Activated T-cell treated with anti-CD3 and anti-CD28 coated beads, Interleukin-2, amount 50 U/mL, for 48 hours (primary cell): ENCODE measurements around the gene ZNF524.

ENCODE experiments used
- DNase-seq, 2 experiments: peaks; one replicate each; pipeline ENCODE4 v3.0.0-alpha.2; 2020

The ZNF524 gene

DNA sequence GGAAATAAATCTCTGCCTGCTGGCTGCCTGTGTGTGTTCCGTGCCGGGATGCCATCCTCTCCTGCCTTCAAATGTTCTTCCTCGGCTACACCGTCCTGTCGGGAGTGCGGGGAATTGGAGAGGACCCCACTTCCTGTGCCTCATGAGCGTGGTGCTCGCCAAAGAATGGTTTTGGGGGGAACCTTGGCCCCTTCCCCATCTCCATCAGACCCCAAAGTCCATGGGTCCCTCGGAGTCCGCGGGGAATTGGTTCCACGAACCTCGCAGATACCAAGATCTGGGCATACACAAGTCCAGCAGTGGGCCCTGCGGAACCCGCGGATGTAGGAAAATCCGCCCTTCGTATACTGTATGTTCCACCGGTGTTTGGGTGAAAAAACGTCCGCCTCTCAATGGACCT, 3.0 kb downstream of the ZNF524 start:
- no peak for DNase-seq

DNA sequence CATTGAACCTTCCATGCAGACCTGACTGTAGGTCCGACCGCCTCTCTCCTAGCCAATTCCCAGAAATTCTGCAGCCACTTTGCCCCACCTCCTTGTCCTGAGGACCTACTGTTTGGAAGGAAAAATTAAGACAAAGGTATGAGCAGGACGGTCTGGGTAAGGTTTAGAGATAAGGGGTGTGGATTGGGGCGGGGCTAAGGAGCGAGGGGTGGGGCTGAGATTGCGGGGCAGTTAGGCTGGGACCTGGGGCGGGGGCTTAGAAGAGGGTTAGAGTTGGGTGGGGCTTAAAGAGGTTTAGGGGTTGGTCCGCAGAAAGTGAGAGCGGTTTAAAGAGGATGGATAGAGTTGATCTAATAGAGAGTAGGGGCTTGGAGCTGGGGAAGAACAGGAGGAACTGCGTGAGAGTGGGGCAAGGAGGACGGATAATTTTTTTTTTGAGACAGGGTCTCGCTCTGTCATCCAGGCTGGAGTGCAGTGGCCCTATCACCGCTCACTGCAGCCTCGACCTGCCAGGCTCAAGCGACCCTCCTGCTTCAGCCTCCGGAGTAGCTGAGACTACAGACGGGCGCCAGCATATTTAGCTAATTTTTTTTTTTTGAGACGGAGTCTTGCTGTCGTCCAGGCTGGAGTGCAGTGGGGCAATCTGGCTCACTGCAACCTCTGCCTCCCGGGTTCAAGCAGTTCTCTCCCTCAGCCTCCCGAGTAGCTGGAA, 3.6 kb downstream of the ZNF524 start:
- DNase-seq = no peak

DNA sequence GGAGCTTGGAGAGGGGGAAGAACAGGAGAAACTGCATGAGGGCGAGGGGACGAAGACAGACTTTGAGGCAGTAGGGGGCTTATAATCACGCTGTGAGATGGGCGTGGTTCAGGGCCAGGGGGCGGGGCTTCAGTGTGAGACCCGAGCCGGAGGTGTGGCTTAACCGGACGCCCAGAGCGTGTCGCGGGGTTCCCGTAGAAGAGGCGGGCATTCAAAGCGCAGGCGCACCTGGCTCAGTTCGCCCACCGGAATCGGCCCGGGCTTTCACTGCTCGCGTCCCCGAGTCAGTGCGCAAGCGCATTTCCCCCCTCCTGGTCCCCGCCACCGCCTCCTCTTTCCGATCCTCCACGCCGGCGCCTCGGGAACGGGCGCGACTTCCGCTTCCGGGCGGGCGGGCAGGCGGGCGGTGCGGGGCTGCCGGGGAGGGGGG, 5.1 kb downstream of the ZNF524 start:
- peak; percentile 98 to 99 for DNase-seq

DNA sequence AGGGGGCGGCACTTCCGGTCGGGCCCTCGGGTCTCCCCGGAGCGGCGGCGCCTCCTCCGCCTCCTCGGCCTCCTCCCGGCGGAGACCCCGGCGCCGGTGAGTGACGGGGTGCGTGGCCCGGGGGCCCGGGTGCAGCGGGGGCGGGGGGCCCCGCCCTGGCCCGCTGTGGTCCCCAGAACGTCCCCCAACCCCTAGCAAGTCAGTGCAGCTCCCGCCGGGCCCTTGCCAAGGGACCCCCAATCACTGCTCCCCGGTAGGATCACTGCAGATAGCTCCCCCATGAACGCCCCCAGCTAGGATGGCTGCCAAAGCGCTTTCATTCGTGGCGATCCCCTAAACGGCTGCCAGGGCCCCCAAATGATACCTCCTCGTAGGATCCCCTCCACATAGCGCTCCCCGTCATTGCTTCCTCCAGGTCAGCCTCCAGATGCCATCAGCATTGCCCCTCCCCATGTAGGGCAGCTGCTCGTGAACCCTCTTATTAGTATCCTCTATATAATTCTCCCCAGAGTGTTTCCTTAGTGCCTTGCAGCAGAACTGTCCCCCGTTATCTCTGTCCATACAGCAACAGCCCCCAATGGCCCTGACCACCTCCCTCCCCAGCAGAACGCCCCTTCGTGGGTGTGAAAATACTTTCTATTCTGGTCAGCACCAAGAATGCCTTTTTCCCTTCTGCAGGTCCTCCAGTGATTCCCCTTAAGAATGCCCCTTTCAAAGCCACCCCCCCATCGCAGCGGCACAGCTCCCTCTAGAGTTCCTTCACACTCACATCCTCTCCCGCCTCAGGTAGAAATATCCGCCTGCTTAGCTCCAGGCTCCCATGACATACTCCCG, 5.8 kb downstream of the ZNF524 start, which contains the start of gene ZNF865:
Gene ZNF865 (plus strand): TSS at position 11 of the 834 bp plus-strand sequence. CDS start 7,972 bp downstream, outside the sequence.
- peak; percentile 82 for DNase-seq

- DNase-seq = no peak
Measured at GRCh38 chr19:55606471-55606787, 6.3 kb downstream of the ZNF524 start.

DNA sequence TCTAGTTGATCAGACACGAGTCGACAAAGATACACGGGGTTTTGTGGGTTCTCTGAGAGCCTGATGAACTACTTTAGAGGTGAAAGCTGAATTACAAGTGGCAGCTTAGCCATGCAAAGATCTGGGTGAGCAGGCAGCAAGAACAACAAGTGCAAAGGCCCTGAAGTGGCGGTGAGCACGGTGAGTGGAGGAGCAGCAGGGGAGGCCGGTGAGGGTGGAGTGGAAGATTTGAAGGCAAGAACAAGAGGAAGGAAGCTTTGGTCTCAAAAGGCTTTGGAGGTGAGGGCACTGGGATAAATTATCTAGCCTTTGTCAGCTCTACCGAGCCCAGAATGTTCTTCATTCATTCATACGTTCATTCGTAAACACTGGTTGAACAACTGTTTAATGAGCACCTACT, 6.7 kb downstream of the ZNF524 start:
- no peak for DNase-seq

DNA sequence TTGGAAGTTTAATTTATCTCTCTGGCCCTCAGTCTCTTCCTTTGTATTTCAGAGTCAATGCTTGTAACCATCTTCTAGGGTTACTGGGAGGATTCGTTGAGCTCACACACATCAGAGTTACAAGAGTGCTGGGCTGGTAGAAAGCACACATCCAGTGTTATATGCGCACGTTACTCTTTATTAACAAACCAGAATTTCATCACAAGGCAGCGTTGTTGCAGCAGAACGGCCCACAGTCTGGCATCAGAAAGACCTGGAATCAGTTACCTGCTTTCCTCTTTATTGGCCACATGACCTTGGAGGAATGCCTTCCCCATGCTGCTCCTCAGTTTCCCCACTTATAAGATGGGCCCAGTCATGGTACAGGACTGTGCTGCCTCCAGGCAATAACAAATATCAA, 9.2 kb downstream of the ZNF524 start:
- DNase-seq = no peak

DNA sequence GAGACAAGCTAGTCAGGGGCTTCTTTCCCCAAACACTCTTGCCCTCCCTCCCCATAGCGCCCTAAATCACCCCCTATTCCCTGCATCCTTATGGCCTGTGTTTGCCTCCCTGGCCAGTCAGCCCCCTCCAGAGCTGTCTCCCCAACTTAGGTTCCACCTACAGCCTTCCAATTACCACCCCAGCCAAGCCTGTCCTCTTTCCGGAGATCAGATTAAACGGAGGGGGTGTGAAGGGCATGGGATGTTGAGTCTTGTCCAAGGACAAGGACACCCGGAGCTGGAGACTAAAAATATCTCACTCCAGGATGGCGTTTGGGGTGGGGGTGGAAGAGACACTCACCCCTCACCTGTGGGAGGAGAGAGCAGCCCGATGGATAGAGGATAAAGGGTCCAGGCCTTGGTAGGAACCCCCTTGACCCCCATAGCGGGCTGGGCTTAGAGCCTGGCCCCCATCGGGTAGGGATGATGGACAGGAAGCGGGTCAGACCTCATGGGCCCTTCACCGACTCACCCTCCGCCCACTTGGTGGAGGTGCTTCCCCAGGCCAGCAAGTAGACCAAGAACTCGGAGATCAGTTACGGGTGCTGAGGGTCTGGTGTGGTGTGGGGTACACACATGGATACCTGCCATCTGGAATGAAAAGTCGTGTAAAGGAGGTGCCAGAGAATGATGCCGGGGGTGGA, 11.4 kb downstream of the ZNF524 start:
- no peak for DNase-seq

DNA sequence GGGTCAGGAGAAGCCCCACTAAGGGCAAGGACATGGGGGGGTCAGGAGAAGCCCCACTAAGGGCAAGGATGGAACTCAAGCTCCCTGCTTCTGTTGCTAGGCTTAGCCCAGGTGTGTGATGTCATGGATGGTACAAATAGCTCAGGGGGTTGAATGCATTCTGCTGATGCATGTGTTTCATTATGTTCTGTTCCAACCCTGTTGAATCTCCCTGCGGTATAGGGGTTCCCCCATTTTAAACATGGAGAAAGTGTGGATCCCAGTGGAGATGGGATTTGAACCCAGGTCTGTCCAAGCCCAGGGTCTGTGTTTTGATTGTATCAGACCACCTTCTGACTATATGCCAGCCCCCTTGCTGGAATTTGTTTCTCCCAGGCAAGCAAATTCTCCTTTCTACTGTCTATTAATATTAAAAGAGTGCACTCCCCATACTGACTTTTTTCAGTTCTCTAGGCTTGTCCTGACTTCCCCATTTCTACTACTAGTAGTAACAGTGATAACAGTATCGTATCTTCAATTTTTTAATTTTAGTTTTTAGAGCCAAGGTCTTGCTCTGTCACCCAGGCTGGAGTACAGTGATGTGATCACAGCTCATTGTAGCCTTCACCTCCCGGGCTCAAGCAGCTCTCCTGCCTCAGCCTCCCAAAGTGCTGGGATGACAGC, 12.0 kb downstream of the ZNF524 start:
- DNase-seq = no peak

DNA sequence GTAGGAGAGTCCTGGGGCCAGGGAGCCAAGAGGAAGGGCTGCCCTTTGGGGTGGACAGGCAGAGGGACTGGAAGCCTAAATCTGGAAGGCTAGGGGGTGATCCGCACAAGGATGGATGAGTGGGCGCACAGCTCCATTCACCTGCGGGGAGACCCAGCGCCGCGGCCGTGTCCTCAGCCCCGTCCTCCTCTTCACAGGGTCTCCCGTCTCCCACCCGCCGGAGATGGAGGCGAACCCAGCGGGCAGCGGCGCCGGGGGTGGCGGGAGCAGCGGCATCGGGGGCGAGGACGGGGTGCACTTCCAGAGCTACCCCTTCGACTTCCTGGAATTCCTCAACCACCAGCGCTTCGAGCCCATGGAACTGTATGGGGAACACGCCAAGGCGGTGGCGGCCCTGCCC, 13.3 kb downstream of the ZNF524 start:
- DNase-seq = no peak

DNA sequence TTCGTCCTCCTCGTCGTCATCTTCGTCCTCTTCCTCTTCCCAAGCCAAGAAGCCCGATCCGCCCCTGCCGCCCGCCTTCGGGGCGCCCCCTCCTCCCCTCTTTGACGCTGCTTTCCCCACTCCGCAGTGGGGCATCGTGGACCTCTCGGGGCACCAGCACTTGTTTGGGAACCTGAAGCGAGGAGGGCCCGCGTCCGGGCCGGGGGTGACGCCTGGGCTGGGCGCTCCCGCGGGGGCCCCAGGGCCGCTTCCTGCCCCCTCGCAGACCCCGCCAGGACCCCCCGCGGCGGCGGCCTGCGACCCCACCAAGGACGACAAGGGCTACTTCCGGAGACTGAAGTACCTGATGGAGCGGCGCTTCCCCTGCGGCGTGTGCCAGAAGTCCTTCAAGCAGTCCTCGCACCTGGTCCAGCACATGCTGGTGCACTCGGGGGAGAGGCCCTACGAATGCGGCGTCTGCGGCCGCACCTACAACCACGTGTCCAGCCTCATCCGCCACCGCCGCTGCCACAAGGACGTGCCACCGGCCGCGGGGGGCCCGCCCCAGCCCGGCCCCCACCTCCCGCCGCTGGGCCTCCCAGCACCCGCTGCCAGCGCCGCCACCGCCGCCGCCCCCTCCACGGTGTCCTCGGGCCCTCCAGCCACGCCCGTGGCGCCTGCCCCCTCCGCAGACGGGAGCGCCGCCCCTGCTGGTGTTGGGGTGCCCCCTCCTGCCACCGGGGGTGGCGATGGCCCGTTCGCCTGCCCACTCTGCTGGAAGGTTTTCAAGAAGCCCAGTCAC, 14.0 kb downstream of the ZNF524 start:
- DNase-seq = no peak

DNA sequence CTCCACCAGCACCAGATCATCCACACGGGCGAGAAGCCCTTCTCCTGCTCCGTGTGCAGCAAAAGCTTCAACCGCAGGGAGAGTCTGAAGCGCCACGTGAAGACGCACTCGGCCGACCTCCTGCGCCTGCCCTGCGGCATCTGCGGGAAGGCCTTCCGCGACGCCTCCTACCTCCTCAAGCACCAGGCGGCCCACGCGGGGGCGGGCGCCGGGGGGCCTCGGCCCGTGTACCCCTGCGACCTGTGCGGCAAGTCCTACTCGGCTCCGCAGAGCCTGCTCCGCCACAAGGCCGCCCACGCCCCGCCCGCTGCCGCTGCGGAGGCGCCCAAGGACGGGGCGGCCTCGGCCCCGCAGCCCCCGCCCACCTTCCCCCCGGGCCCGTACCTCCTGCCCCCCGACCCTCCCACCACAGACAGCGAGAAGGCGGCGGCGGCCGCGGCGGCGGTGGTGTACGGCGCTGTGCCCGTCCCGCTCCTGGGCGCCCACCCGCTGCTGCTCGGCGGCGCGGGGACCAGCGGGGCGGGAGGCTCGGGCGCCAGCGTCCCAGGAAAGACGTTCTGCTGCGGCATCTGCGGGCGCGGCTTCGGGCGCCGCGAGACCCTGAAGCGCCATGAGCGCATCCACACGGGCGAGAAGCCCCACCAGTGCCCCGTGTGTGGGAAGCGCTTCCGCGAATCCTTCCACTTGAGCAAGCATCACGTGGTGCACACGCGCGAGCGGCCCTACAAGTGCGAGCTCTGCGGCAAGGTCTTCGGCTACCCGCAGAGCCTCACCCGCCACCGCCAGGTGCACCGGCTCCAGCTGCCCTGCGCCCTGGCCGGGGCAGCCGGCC, 14.8 kb downstream of the ZNF524 start:
- no peak for DNase-seq

DNA sequence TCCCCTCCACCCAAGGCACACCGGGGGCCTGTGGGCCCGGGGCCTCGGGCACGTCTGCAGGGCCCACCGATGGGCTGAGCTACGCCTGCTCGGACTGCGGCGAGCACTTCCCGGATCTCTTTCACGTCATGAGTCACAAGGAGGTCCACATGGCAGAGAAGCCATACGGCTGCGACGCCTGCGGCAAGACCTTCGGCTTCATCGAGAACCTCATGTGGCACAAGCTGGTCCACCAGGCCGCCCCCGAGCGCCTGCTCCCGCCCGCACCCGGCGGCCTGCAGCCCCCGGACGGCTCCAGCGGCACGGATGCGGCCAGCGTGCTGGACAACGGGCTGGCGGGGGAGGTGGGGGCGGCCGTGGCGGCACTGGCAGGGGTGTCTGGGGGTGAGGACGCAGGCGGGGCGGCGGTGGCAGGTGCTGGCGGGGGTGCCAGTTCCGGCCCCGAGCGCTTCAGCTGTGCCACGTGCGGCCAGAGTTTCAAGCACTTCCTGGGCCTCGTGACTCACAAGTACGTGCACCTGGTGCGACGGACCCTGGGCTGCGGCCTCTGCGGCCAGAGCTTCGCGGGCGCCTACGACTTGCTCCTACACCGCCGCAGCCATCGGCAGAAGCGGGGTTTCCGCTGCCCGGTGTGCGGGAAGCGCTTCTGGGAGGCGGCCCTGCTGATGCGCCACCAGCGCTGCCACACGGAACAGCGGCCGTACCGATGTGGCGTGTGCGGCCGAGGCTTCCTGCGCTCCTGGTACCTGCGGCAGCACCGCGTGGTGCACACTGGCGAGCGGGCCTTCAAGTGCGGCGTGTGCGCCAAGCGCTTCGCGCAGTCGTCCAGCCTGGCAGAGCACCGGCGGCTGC, 15.7 kb downstream of the ZNF524 start:
- DNase-seq = no peak

DNA sequence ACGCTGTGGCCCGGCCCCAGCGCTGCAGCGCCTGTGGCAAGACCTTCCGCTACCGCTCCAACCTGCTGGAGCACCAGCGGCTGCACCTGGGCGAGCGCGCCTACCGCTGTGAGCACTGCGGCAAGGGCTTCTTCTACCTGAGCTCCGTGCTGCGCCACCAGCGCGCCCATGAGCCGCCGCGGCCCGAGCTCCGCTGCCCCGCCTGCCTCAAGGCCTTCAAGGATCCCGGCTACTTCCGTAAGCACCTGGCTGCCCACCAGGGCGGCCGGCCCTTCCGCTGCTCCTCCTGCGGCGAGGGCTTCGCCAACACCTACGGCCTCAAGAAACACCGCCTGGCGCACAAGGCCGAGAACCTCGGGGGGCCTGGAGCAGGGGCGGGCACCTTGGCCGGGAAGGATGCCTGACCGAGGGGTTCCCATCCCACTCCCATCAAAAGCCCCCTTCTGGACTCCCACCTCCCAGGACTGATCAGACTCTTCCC, 16.3 kb downstream of the ZNF524 start:
- no peak for DNase-seq

DNA sequence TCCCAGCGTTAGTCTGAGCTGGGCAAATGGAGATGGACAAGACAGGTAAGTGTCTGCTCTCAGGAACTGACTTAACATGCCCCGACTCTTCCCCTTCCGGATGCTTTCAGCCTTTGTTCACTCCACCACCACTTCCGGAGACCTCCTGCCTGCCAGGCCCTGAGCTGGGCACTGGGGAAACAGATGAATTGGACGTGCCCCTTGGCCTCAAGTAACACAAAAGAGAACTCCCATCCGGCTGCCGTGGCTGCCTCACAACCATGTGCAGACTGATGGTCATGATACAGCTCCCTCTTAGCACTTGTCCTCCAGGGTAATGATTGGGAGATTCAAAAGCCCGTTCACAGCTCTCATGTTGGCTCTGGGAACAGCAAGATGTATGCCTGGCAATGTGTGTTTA, 17.3 kb downstream of the ZNF524 start:
- DNase-seq = no peak

GRCh38 chr19:55618426-55618825, 18.3 kb downstream of the ZNF524 start:
- DNase-seq = no peak

- no peak for DNase-seq
Measured at GRCh38 chr19:55619286-55619685, 19.2 kb downstream of the ZNF524 start.

DNA sequence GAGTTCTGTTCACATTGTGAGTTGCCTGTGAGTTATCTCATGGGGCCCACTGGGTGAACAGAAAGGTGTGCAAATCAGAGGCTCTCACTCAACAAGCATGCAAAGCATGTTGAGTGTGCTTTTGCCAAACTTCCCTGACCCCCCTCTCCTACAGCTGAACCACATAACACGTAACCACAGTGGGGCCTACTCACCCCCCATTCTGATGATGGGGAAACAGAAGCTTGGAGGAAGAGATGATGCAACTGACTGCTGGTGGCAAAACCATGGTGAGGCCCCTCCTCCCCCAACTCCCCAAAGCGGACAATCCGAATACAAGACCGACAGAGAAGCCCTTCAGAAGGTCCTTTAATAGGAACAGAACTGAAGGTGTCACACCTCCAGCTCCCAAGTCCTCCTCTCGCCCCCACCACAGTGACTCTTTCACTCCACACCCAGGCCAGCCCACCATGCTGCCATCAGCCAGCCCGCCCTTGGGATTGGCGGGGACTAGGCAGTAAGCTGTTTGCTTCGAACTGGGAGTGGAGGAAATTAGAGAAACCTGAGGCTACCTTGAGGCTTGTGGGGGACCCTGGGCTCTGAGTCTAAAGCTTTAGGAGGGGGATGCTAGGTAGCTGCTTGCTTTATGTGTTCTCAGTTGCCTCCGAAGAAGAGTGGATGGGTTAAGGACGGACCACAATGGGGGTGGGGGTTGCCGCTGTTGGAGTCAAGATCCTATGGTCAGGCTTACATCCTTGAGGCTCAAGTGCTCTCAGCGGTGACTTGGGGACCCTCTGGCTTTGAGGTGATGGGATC, 20.5 kb downstream of the ZNF524 start:
- DNase-seq = peak in 1 of 2 experiments; percentile 46

GRCh38 chr19:55621205-55621672, 21.2 kb downstream of the ZNF524 start:
- no peak for DNase-seq
